HepG2 (cell line): Measurements from ENCODE around the gene LRBA. TPM values are rescaled to one million over a fixed set of nuclear protein-coding genes. Genes with fewer than 3 reads are reported as not detected.

Experiments
- ASH2L ChIP-seq: fragments of 300-600, 200-600 bp; sonication (generic); IDR thresholded peaks from 2 replicates; pipeline ENCODE4 v1.7.0; 2017; ENCODE audit warnings: low read depth, mild to moderate bottlenecking, moderate library complexity, mixed read lengths, low read length; ENCODE audit not compliant: insufficient read length
- ATF1 ChIP-seq: IDR thresholded peaks from 2 replicates; pipeline ENCODE4 v1.6.1; 2016; ENCODE audit warnings: mild to moderate bottlenecking, control low read depth
- DPF2 ChIP-seq: sonication (generic); formaldehyde crosslinking; IDR thresholded peaks from 2 replicates; pipeline ENCODE4 v1.4.0; 2020; ENCODE audit warnings: mild to moderate bottlenecking, low read depth, missing genetic modification reagents, borderline replicate concordance
- ELF3 ChIP-seq: IDR thresholded peaks from 2 replicates; pipeline ENCODE4 v1.6.1; 2016; ENCODE audit warnings: missing genetic modification reagents, missing compliant biosample characterization
- HMG20A ChIP-seq: IDR thresholded peaks from 2 replicates; pipeline ENCODE4 v1.6.1; 2016; ENCODE audit warnings: borderline replicate concordance
- HNF4A ChIP-seq: sonication (generic); formaldehyde crosslinking; IDR thresholded peaks from 2 replicates; pipeline ENCODE4 v1.4.0; 2020; ENCODE audit warnings: missing genetic modification reagents
- MBD4 ChIP-seq: IDR thresholded peaks from 2 replicates; pipeline ENCODE4 v1.6.1; 2012; ENCODE audit warnings: low read length, inconsistent platforms, borderline replicate concordance
- MYC ChIP-seq: sonication (generic); formaldehyde crosslinking; IDR thresholded peaks from 2 replicates; pipeline ENCODE4 v1.9.0; 2021; ENCODE audit warnings: missing genetic modification reagents, borderline replicate concordance
- NCOR1 ChIP-seq: fragments of 200-600 bp; sonication (generic); IDR thresholded peaks from 2 replicates; pipeline ENCODE4 v1.7.0; 2017; ENCODE audit warnings: antibody characterized with exemption, low read length, borderline replicate concordance
- PRMT3 ChIP-seq: sonication (generic); formaldehyde crosslinking; IDR thresholded peaks from 2 replicates; pipeline ENCODE4 v1.8.1; 2022; ENCODE audit warnings: low read depth, mild to moderate bottlenecking, moderate library complexity, missing genetic modification reagents, borderline replicate concordance
- RBFOX2 ChIP-seq: fragments of 200-400 bp; formaldehyde crosslinking; IDR thresholded peaks from 2 replicates; pipeline ENCODE4 v1.6.1; 2017; ENCODE audit warnings: low read depth, mild to moderate bottlenecking, low read length
- SATB2 ChIP-seq: sonication (generic); formaldehyde crosslinking; IDR thresholded peaks from 2 replicates; pipeline ENCODE4 v1.5.0; 2020; ENCODE audit warnings: missing genetic modification reagents
- SIX1 ChIP-seq: sonication (generic); formaldehyde crosslinking; IDR thresholded peaks from 2 replicates; pipeline ENCODE4 v1.4.0; 2020; ENCODE audit warnings: missing genetic modification reagents, borderline replicate concordance
- SOX6 ChIP-seq, 2 experiments: fragments of 450-650 bp in 1 of 2; sonication (generic) in 1 of 2; formaldehyde crosslinking in 1 of 2; IDR thresholded peaks; 2 replicates each; pipeline versions ENCODE4 v1.4.0 to v1.6.1; 2017 to 2020; ENCODE audit warnings: antibody characterized with exemption in 1 of 2, mild to moderate bottlenecking in 1 of 2, missing genetic modification reagents in 1 of 2
- TEAD3 ChIP-seq: optimal IDR thresholded peaks from 2 replicates; pipeline ENCODE3; 2016; ENCODE audit warnings: borderline replicate concordance
- ZBTB21 ChIP-seq: sonication (generic); formaldehyde crosslinking; IDR thresholded peaks from 2 replicates; pipeline ENCODE4 v1.4.0; 2020; ENCODE audit warnings: missing genetic modification reagents
- ZFP36L2 ChIP-seq: sonication (generic); formaldehyde crosslinking; IDR thresholded peaks from 2 replicates; pipeline ENCODE4 v1.4.0; 2020; ENCODE audit warnings: missing genetic modification reagents
- ZNF260 ChIP-seq: sonication (generic); formaldehyde crosslinking; IDR thresholded peaks from 2 replicates; pipeline ENCODE4 v1.4.0; 2020; ENCODE audit warnings: missing genetic modification reagents, low read depth, mild to moderate bottlenecking, borderline replicate concordance
- polyA plus RNA-seq, 8 experiments: library from polyadenylated mRNA; depleted of rRNA in 3 of 8; stranded (reverse) in 7 of 8; unstranded in 1 of 8; fragments of >200 nt; fragmentation: Illumina TruSeq in 4 of 8; extraction: Trizol in 4 of 8; gene quantifications; 2 replicates each; pipeline versions ENCODE4 v1.2.1 to v1.2.3, GENCODE V29; 2011 to 2016; ENCODE audit warnings: low read depth in 4 of 8, missing spikeins in 1 of 8, mixed read lengths in 1 of 8; ENCODE audit not compliant: insufficient read depth in 1 of 8
- total RNA-seq, 5 experiments: library from RNA; depleted of rRNA; stranded (reverse); fragments of >200 nt; fragmentation: Illumina TruSeq; extraction: Trizol; gene quantifications; 2 replicates each; pipeline ENCODE4 v1.2.3, GENCODE V29; 2016; ENCODE audit warnings: low read depth in 1 of 5
- TF ChIP-seq, protein P1 (sequence below): sonication (generic); formaldehyde crosslinking; IDR thresholded peaks from 2 replicates; pipeline ENCODE4 v1.5.0; 2020; ENCODE audit warnings: mild to moderate bottlenecking, missing genetic modification reagents
- TF ChIP-seq, protein P2 (sequence below): sonication (generic); formaldehyde crosslinking; IDR thresholded peaks from 2 replicates; pipeline ENCODE4 v1.5.0; 2020; ENCODE audit warnings: mild to moderate bottlenecking, missing genetic modification reagents
- TF ChIP-seq, protein P3 (sequence below): sonication (generic); formaldehyde crosslinking; IDR thresholded peaks from 2 replicates; pipeline ENCODE4 v1.4.0; 2020; ENCODE audit warnings: missing genetic modification reagents
- TF ChIP-seq, protein P4 (sequence below): IDR thresholded peaks from 2 replicates; pipeline ENCODE4 v1.6.1; 2016; ENCODE audit warnings: mild to moderate bottlenecking

LRBA gene
- total and polyA plus RNA-seq, 2 of the 13 experiments (the other 11 are each of a cell fraction or from before 2014, with no cell fraction given), result 21.0 to 37.2 TPM

DNA sequence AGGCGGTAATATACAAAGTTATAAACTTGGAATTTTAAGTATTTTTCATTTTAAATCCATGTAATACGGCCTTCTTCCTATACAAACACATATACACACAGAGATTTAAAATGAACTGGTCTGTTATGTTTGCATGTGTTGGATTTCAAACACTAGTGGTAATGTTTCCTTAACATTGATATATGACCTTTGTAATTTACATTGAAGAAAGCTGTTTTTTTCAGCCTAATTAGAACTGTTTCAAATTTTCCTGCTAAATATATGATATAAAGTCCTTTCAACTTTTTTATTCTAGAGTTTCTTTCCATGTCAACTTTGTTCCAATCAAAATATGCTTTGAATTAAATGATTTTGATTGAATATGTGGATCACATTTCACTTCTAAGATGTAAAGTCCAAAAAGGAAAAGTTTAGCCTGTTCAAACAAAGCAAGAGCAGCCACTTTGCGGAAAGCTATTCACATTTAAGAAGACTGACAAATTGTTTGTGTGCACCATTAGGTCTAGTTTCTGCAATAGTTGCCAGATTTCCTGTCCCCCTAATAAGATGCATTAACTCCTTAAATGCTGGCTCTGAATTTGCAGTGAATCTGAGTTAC, 659.1 kb downstream of the LRBA start (continued):
- TF ChIP-seq SIX1 (CRISPR knock-in tag) (peak; percentile 78; the same call in 1 of the 2 replicates), ATF1 (no peak; the same call in 1 of the 2 replicates), MBD4 (no peak), RBFOX2 (no peak), HNF4A (CRISPR knock-in tag) (peak; percentile 69), ZFP36L2 (CRISPR knock-in tag) (no peak), ASH2L (peak; percentile 62), TEAD3 (CRISPR knock-in tag) (no peak), HMG20A (CRISPR knock-in tag) (peak; percentile 42; the same call in 1 of the 2 replicates), SATB2 (CRISPR knock-in tag) (peak; percentile 52; the same call in 1 of the 2 replicates), SOX6 (IDR thresholded peaks at IDR 0.05) (no peak), SOX6 (CRISPR knock-in tag; IDR thresholded peaks at IDR 0.05) (peak; percentile 45; the same call in 1 of the 2 replicates), MYC (no peak), ZBTB21 (no peak), ZNF260 (CRISPR knock-in tag) (no peak), NCOR1 (peak; percentile 71; the same call in 1 of the 2 replicates), DPF2 (peak; percentile 32; the same call in 1 of the 2 replicates), PRMT3 (CRISPR knock-in tag) (no peak), ELF3 (CRISPR knock-in tag) (peak; percentile 35; the same call in 1 of the 2 replicates)
- TF ChIP-seq, protein P1, sequence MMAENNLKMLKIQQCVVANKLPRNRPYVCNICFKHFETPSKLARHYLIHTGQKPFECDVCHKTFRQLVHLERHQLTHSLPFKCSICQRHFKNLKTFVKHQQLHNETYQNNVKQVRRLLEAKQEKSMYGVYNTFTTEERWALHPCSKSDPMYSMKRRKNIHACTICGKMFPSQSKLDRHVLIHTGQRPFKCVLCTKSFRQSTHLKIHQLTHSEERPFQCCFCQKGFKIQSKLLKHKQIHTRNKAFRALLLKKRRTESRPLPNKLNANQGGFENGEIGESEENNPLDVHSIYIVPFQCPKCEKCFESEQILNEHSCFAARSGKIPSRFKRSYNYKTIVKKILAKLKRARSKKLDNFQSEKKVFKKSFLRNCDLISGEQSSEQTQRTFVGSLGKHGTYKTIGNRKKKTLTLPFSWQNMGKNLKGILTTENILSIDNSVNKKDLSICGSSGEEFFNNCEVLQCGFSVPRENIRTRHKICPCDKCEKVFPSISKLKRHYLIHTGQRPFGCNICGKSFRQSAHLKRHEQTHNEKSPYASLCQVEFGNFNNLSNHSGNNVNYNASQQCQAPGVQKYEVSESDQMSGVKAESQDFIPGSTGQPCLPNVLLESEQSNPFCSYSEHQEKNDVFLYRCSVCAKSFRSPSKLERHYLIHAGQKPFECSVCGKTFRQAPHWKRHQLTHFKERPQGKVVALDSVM (CRISPR knock-in tag), result no peak
- TF ChIP-seq, protein P2, sequence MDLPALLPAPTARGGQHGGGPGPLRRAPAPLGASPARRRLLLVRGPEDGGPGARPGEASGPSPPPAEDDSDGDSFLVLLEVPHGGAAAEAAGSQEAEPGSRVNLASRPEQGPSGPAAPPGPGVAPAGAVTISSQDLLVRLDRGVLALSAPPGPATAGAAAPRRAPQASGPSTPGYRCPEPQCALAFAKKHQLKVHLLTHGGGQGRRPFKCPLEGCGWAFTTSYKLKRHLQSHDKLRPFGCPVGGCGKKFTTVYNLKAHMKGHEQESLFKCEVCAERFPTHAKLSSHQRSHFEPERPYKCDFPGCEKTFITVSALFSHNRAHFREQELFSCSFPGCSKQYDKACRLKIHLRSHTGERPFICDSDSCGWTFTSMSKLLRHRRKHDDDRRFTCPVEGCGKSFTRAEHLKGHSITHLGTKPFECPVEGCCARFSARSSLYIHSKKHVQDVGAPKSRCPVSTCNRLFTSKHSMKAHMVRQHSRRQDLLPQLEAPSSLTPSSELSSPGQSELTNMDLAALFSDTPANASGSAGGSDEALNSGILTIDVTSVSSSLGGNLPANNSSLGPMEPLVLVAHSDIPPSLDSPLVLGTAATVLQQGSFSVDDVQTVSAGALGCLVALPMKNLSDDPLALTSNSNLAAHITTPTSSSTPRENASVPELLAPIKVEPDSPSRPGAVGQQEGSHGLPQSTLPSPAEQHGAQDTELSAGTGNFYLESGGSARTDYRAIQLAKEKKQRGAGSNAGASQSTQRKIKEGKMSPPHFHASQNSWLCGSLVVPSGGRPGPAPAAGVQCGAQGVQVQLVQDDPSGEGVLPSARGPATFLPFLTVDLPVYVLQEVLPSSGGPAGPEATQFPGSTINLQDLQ (CRISPR knock-in tag), result no peak
- TF ChIP-seq, protein P3, sequence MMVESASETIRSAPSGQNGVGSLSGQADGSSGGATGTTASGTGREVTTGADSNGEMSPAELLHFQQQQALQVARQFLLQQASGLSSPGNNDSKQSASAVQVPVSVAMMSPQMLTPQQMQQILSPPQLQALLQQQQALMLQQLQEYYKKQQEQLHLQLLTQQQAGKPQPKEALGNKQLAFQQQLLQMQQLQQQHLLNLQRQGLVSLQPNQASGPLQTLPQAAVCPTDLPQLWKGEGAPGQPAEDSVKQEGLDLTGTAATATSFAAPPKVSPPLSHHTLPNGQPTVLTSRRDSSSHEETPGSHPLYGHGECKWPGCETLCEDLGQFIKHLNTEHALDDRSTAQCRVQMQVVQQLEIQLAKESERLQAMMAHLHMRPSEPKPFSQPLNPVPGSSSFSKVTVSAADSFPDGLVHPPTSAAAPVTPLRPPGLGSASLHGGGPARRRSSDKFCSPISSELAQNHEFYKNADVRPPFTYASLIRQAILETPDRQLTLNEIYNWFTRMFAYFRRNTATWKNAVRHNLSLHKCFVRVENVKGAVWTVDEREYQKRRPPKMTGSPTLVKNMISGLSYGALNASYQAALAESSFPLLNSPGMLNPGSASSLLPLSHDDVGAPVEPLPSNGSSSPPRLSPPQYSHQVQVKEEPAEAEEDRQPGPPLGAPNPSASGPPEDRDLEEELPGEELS, result peak; percentile 27; the same call in 1 of the 2 replicates
- TF ChIP-seq, protein P4, sequence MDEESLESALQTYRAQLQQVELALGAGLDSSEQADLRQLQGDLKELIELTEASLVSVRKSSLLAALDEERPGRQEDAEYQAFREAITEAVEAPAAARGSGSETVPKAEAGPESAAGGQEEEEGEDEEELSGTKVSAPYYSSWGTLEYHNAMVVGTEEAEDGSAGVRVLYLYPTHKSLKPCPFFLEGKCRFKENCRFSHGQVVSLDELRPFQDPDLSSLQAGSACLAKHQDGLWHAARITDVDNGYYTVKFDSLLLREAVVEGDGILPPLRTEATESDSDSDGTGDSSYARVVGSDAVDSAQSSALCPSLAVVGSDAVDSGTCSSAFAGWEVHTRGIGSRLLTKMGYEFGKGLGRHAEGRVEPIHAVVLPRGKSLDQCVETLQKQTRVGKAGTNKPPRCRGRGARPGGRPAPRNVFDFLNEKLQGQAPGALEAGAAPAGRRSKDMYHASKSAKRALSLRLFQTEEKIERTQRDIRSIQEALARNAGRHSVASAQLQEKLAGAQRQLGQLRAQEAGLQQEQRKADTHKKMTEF (CRISPR knock-in tag), result peak; percentile 30; the same call in 1 of the 2 replicates
